Neural cell (in vitro differentiated cells): ENCODE results near the gene RNF8.

Experiments
- CTCF ChIP-seq: fragments of 450-650 bp; IDR thresholded peaks from 2 replicates; pipeline ENCODE4 v1.5.1; 2014; ENCODE audit warnings: antibody characterized with exemption, mild to moderate bottlenecking, moderate library complexity; ENCODE audit not compliant: poor library complexity, severe bottlenecking
- EP300 ChIP-seq: fragments of 450-650 bp; conservative IDR thresholded peaks from 2 replicates; pipeline ENCODE4 v1.6.1; 2014; ENCODE audit warnings: antibody characterized with exemption, mild to moderate bottlenecking, moderate library complexity; ENCODE audit not compliant: poor library complexity, severe bottlenecking
- EZH2 ChIP-seq: fragments of 200-600, 300-800 bp; shearing (Covaris generic), sonication (generic); IDR thresholded peaks from 2 replicates; pipeline ENCODE4 v1.6.1; 2014; ENCODE audit warnings: antibody characterized with exemption, low read length, borderline replicate concordance, mild to moderate bottlenecking; ENCODE audit not compliant: insufficient read depth, poor library complexity, severe bottlenecking
- POLR2AphosphoS5 ChIP-seq: IDR thresholded peaks from 2 replicates; pipeline ENCODE4 v1.6.1; 2012
- TAF1 ChIP-seq: IDR thresholded peaks from 2 replicates; pipeline ENCODE4 v1.6.1; 2012; ENCODE audit warnings: low read depth

GRCh38 chr6:37371154-37372083 is 17.6 kb downstream of the RNF8 start:
- TF ChIP-seq CTCF, result no peak
- no peak for TF ChIP-seq EZH2
- no peak for TF ChIP-seq POLR2AphosphoS5
- no peak for TF ChIP-seq TAF1
- TF ChIP-seq EP300, result no peak
